AG09309 (cell line): ENCODE data around the gene MED22.
"Not testable (repeated sequence)": the region's sequence is repeated elsewhere in the genome, so short reads cannot be mapped to it uniquely, and the experiment has no call there.

Source experiments
- DNase-seq: peaks from one replicate; pipeline ENCODE4 v3.0.0-alpha.2; 2010; ENCODE audit warnings: low read depth
- H3K4me3 ChIP-seq: 2 replicates; pipeline ENCODE4 v1.5.1; 2011; ENCODE audit warnings: mild to moderate bottlenecking, low read depth, low read length, moderate library complexity; ENCODE audit not compliant: control insufficient read depth
- CTCF ChIP-seq: IDR thresholded peaks from 2 replicates; pipeline ENCODE4 v1.5.1; 2011; ENCODE audit warnings: mild to moderate bottlenecking, low read depth, low read length, inconsistent platforms; ENCODE audit not compliant: insufficient read depth, control insufficient read depth; ENCODE audit errors: missing control alignments

The MED22 gene

GRCh38 chr9:133383438-133383837 is 35.5 kb upstream of the MED22 start:
- H3K4me3 ChIP-seq, result no peak overlapping the region
- no peak for DNase-seq
- no peak for TF ChIP-seq CTCF

GRCh38 chr9:133382507-133383141 is 34.7 kb upstream of the MED22 start:
- H3K4me3 ChIP-seq, result no peak overlapping the region
- DNase-seq, result no peak
- TF ChIP-seq CTCF, result no peak

- H3K4me3 ChIP-seq, result no peak overlapping the region
- TF ChIP-seq CTCF, result no peak
- DNase-seq, result no peak
Measured at GRCh38 chr9:133380734-133381133, 32.8 kb upstream of the MED22 start.

GRCh38 chr9:133379153-133380086 is 31.5 kb upstream of the MED22 start:
- no peak for DNase-seq
- TF ChIP-seq CTCF, result no peak
- H3K4me3 ChIP-seq, result no peak overlapping the region

GRCh38 chr9:133378408-133378962 is 30.6 kb upstream of the MED22 start:
- H3K4me3 ChIP-seq, result no peak overlapping the region
- no peak for TF ChIP-seq CTCF
- no peak for DNase-seq

- no peak for TF ChIP-seq CTCF
- no peak overlapping the region for H3K4me3 ChIP-seq
- no peak for DNase-seq
Measured at GRCh38 chr9:133377721-133378216, 29.8 kb upstream of the MED22 start.

GRCh38 chr9:133377280-133377679 is 29.3 kb upstream of the MED22 start:
- DNase-seq, result not testable (repeated sequence)

More at GRCh38 chr9:133377280-133377679, 29.3 kb upstream of the MED22 start:
- H3K4me3 ChIP-seq, result not testable (repeated sequence)
